HG03066 (cell line): ENCODE data around the gene SGPL1.

Source experiments
- ATAC-seq: cut with Tn5 transposase; IDR thresholded peaks from one replicate; pipeline ENCODE4 v1.9.1; 2021; ENCODE audit warnings: low read depth; ENCODE audit not compliant: unreplicated experiment

SGPL1 gene

GRCh38 chr10:70779511-70780369 is 36.0 kb upstream of the SGPL1 start:
- ATAC-seq, result no peak

GRCh38 chr10:70780370-70780760 is 35.4 kb upstream of the SGPL1 start:
- ATAC-seq, result no peak

- no peak for ATAC-seq
These were observed 35.0 kb upstream of the SGPL1 start for GRCh38 chr10:70780772-70781171.

- no peak for ATAC-seq
These were observed 34.2 kb upstream of the SGPL1 start for GRCh38 chr10:70781461-70782051.

GRCh38 chr10:70782086-70782745 is 33.5 kb upstream of the SGPL1 start:
- ATAC-seq, result no peak

GRCh38 chr10:70782746-70783680 is 32.7 kb upstream of the SGPL1 start:
- no peak for ATAC-seq

GRCh38 chr10:70784016-70784415 is 31.7 kb upstream of the SGPL1 start:
- no peak for ATAC-seq

GRCh38 chr10:70784471-70784870 is 31.3 kb upstream of the SGPL1 start:
- no peak for ATAC-seq

- ATAC-seq, result no peak
These were observed 30.6 kb upstream of the SGPL1 start, which contains the start of gene TBATA for GRCh38 chr10:70785190-70785589. TSS of gene TBATA (minus strand) at chr10:70785377. CDS start at chr10:70783379, 1,998 bp downstream.

GRCh38 chr10:70786799-70787415 is 28.8 kb upstream of the SGPL1 start:
- ATAC-seq, result no peak

GRCh38 chr10:70791386-70792039 is 24.2 kb upstream of the SGPL1 start:
- no peak for ATAC-seq

- no peak for ATAC-seq
These were observed 20.1 kb upstream of the SGPL1 start for GRCh38 chr10:70795613-70796012.

GRCh38 chr10:70797840-70798239 is 17.9 kb upstream of the SGPL1 start:
- ATAC-seq, result no peak

GRCh38 chr10:70799124-70799523 is 16.6 kb upstream of the SGPL1 start:
- ATAC-seq, result no peak

- no peak for ATAC-seq
These were observed 13.9 kb upstream of the SGPL1 start for GRCh38 chr10:70801854-70802253.

- ATAC-seq, result no peak
These were observed 11.8 kb upstream of the SGPL1 start for GRCh38 chr10:70803775-70804420.

GRCh38 chr10:70804421-70804808 is 11.3 kb upstream of the SGPL1 start:
- no peak for ATAC-seq

GRCh38 chr10:70805619-70806215 is 10.0 kb upstream of the SGPL1 start:
- no peak for ATAC-seq

- ATAC-seq, result no peak
These were observed 8.9 kb upstream of the SGPL1 start for GRCh38 chr10:70806841-70807240.
